Activated B cell treated with CpG ODN at 0.5 μM for 24 hours (primary cell): ENCODE data around the gene SRGN. TPM values are rescaled to one million over a fixed set of nuclear protein-coding genes. Genes with fewer than 3 reads are reported as not detected.
"Not testable (repeated sequence)": the region's sequence is repeated elsewhere in the genome, so short reads cannot be mapped to it uniquely, and the experiment has no call there.

ENCODE experiments used
- ATAC-seq: fragments of 200-7000 bp; cut with Tn5 transposase; one replicate; pipeline ENCODE4 v1.10.0; 2021; ENCODE audit warnings: low read depth, mild to moderate bottlenecking, moderate library complexity
- CTCF ChIA-PET: fragments of 350-600 bp; sonication (Branson Sonifier 250); formaldehyde crosslinking; loops from one replicate; lab custom pipeline; 2021; ENCODE audit warnings: antibody characterized with exemption; lab: Charles Lee
- POLR2A ChIA-PET: fragments of 350-600 bp; sonication (Branson Sonifier 250); formaldehyde crosslinking; loops from one replicate; lab custom pipeline; 2021; ENCODE audit warnings: antibody characterized with exemption; lab: Charles Lee
- DNase-seq: peaks from one replicate; pipeline ENCODE4 v3.0.0; 2022
- H3K27ac Mint-ChIP-seq: one replicate; pipeline ENCODE4 v1.8.0; 2020; ENCODE audit warnings: mixed read lengths
- H3K27me3 Mint-ChIP-seq: one replicate; pipeline ENCODE4 v1.8.0; 2021; ENCODE audit warnings: mixed read lengths
- H3K36me3 Mint-ChIP-seq: one replicate; pipeline ENCODE4 v1.8.0; 2021; ENCODE audit warnings: low read depth, mixed read lengths
- H3K4me1 Mint-ChIP-seq: one replicate; pipeline ENCODE4 v1.8.0; 2021; ENCODE audit warnings: mixed read lengths
- H3K4me3 Mint-ChIP-seq: one replicate; pipeline ENCODE4 v1.8.0; 2020; ENCODE audit warnings: mild to moderate bottlenecking, mixed read lengths
- H3K9me3 Mint-ChIP-seq: one replicate; pipeline ENCODE4 v1.8.0; 2020; ENCODE audit warnings: mixed read lengths
- intact Hi-C: fragments of 100-400 bp; cut with micrococcal nuclease; formaldehyde crosslinking; loops from one replicate; pipeline ENCODE4 v1.15.1; 2024
- total RNA-seq: library from RNA; stranded (reverse); gene quantifications from 2 replicates; pipeline ENCODE4 v1.2.3, GENCODE V29; 2022
- TF ChIP-seq, protein P1 (sequence below): fragments of 200-600 bp; IDR thresholded peaks from one replicate; pipeline ENCODE4 v1.8.0; 2022; ENCODE audit warnings: antibody characterized with exemption, mild to moderate bottlenecking

Gene SRGN
- total RNA-seq, 1 donor from 2014 or later, result 91.4 TPM

- ChIA-PET CTCF (interaction anchor here (0.8 to 1.1 kb wide), 2 partner anchors 120 to 137 kb away, joined by 3 to 6 read pairs; no protein-coding TSS in a partner anchor), POLR2A (interaction anchor here (0.6 to 2.0 kb wide), 8 partner anchors 10 to 224 kb away, joined by 3 to 15 read pairs (median 3); partner anchors contain the start of genes DDX21, DDX50, SRGN and SUPV3L1)
- no peak for ATAC-seq
- H3K36me3 Mint-ChIP-seq, result peaks cover 6% of the 10 kb centered on the region
- TF ChIP-seq, protein P1, sequence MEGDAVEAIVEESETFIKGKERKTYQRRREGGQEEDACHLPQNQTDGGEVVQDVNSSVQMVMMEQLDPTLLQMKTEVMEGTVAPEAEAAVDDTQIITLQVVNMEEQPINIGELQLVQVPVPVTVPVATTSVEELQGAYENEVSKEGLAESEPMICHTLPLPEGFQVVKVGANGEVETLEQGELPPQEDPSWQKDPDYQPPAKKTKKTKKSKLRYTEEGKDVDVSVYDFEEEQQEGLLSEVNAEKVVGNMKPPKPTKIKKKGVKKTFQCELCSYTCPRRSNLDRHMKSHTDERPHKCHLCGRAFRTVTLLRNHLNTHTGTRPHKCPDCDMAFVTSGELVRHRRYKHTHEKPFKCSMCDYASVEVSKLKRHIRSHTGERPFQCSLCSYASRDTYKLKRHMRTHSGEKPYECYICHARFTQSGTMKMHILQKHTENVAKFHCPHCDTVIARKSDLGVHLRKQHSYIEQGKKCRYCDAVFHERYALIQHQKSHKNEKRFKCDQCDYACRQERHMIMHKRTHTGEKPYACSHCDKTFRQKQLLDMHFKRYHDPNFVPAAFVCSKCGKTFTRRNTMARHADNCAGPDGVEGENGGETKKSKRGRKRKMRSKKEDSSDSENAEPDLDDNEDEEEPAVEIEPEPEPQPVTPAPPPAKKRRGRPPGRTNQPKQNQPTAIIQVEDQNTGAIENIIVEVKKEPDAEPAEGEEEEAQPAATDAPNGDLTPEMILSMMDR, result no peak
- H3K27me3 Mint-ChIP-seq, result no peaks in the 10 kb centered on the region
- H3K9me3 Mint-ChIP-seq, result no peaks in the 10 kb centered on the region
- H3K27ac Mint-ChIP-seq, result peak overlapping the region; percentile 87
- peak overlapping the region; percentile 93 for H3K4me3 Mint-ChIP-seq
- DNase-seq, result peak; percentile 23
- intact Hi-C loops, result loop anchor here (1.0 to 2.0 kb wide), 5 partner anchors 56 to 792 kb away; partner anchors contain the start of genes CCAR1, HNRNPH3, PBLD and SLC25A16
- peaks cover 31% of the 10 kb centered on the region for H3K4me1 Mint-ChIP-seq
Measured at GRCh38 chr10:69124563-69125268, 36.8 kb downstream of the SRGN start.

DNA sequence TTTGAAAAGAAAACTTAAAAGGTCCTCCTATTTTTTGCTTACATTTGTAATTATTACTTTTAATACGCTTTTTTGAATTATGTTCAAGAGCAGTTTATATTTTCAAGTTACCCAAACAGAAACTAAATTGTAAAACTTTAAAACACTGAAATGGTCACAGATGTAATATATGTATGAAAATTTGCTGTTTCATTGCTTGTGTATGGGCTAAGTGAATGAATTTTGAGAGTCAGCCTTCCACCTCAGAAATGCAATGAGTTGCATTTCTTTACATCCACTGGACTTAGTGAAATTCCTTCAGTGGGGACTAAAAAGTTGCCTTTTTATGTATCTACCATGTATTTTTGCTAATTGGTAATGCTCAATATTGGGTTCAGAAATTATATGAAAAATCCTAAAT, 37.7 kb downstream of the SRGN start:
- H3K27ac Mint-ChIP-seq, result no peak overlapping the region
- peaks cover 6% of the 10 kb centered on the region for H3K36me3 Mint-ChIP-seq
- no peak overlapping the region for H3K4me3 Mint-ChIP-seq
- no peaks in the 10 kb centered on the region for H3K9me3 Mint-ChIP-seq
- no peaks in the 10 kb centered on the region for H3K27me3 Mint-ChIP-seq
- peaks cover 37% of the 10 kb centered on the region for H3K4me1 Mint-ChIP-seq
- TF ChIP-seq, protein P1, result no peak
- CTCF ChIA-PET, result interaction anchor here (1.1 kb wide), 1 partner anchor 121 kb away, joined by 6 read pairs; no protein-coding TSS in a partner anchor
- POLR2A ChIA-PET, result interaction anchor here (0.6 to 2.0 kb wide), 8 partner anchors 10 to 1362 kb away, joined by 3 to 15 read pairs (median 3); partner anchors contain the start of genes DDX21, SRGN and SUPV3L1
- ATAC-seq (no peak), DNase-seq (no peak)
- intact Hi-C loops, result loop anchor here (2.0 kb wide), 1 partner anchor 405 kb away; the partner anchor contains the start of gene CCAR1

DNA sequence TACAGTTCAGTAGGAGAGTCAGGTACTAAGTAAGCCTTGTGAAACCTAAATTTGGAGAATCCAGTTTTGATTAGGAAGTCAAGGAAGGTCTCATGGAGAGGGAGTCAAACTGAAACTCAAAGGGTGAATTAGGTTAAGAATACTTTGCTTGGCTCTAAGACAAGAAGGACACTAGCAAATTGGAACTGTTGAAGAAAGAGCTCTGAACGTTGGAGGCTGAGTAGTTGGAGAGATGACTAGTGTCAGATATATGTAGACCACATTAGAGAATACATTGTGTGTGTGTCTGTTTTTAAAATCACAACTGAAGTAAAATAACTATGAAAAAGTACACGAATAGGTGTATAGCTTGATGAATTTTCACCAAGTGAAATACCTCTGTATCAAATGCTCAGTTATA, 42.3 kb downstream of the SRGN start:
- H3K27ac Mint-ChIP-seq, result no peak overlapping the region
- no peaks in the 10 kb centered on the region for H3K9me3 Mint-ChIP-seq
- H3K36me3 Mint-ChIP-seq, result peaks cover 31% of the 10 kb centered on the region
- intact Hi-C loops, result no loop called here
- ATAC-seq (no peak), DNase-seq (no peak)
- TF ChIP-seq, protein P1, result no peak
- POLR2A ChIA-PET, result interaction anchor here (0.6 kb wide), 1 partner anchor 405 kb away, joined by 4 read pairs; no protein-coding TSS in a partner anchor
- peaks cover 34% of the 10 kb centered on the region for H3K4me1 Mint-ChIP-seq
- no peaks in the 10 kb centered on the region for H3K27me3 Mint-ChIP-seq
- CTCF ChIA-PET, result no interaction called here
- no peak overlapping the region for H3K4me3 Mint-ChIP-seq

- H3K27me3 Mint-ChIP-seq, result no peaks in the 10 kb centered on the region
- H3K36me3 Mint-ChIP-seq, result peaks cover 48% of the 10 kb centered on the region
- DNase-seq (no peak), ATAC-seq (no peak)
- H3K4me1 Mint-ChIP-seq, result peaks cover 4% of the 10 kb centered on the region
- TF ChIP-seq, protein P1, result no peak
- no peaks in the 10 kb centered on the region for H3K9me3 Mint-ChIP-seq
- no peak overlapping the region for H3K4me3 Mint-ChIP-seq
- intact Hi-C loops, result no loop called here
- ChIA-PET POLR2A (no interaction called here), CTCF (no interaction called here)
- no peak overlapping the region for H3K27ac Mint-ChIP-seq
Measured at GRCh38 chr10:69139961-69140360, 52.1 kb downstream of the SRGN start.

GRCh38 chr10:69141304-69141703, 53.4 kb downstream of the SRGN start:
- Mint-ChIP-seq H3K9me3 (no peaks in the 10 kb centered on the region), H3K4me1 (peaks cover 4% of the 10 kb centered on the region), H3K4me3 (no peak overlapping the region), H3K27ac (no peak overlapping the region), H3K27me3 (no peaks in the 10 kb centered on the region), H3K36me3 (peaks cover 42% of the 10 kb centered on the region)
- ATAC-seq, result no peak
- ChIA-PET CTCF (no interaction called here), POLR2A (no interaction called here)
- intact Hi-C loops, result no loop called here
- no peak for DNase-seq
- TF ChIP-seq, protein P1, result no peak

GRCh38 chr10:69142074-69142473, 54.2 kb downstream of the SRGN start:
- H3K4me3 Mint-ChIP-seq, POLR2A ChIA-PET, H3K9me3 Mint-ChIP-seq, H3K4me1 Mint-ChIP-seq, ATAC-seq, H3K27ac Mint-ChIP-seq, CTCF ChIA-PET, intact Hi-C loops, DNase-seq, H3K27me3 Mint-ChIP-seq: not testable (repeated sequence)
- H3K36me3 Mint-ChIP-seq, result peaks cover 41% of the 10 kb centered on the region
